Esophagus (tissue), 2 donors: ENCODE data around the gene MEF2A. TPM values are rescaled to one million over a fixed set of nuclear protein-coding genes. Genes with fewer than 3 reads are reported as not detected.

Source experiments
- H3K27ac ChIP-seq, 2 donors: one replicate each; pipeline ENCODE4 v1.5.1; 2013; ENCODE audit warnings: low read depth in 2 of 2, mild to moderate bottlenecking in 2 of 2, inconsistent platforms in 1 of 2, low read length in 1 of 2, moderate library complexity in 1 of 2
- H3K27me3 ChIP-seq, 2 donors: one replicate each; pipeline ENCODE4 v1.6.1; 2013; ENCODE audit warnings: low read length in 2 of 2, control low read depth in 1 of 2, mild to moderate bottlenecking in 1 of 2; ENCODE audit not compliant: insufficient read depth in 2 of 2, control insufficient read depth in 1 of 2
- H3K36me3 ChIP-seq, 2 donors: one replicate each; pipeline ENCODE4 v1.6.1; 2013; ENCODE audit warnings: low read length in 1 of 2; ENCODE audit not compliant: control insufficient read depth in 2 of 2, insufficient read depth in 2 of 2
- H3K4me1 ChIP-seq, 2 donors: one replicate each; pipeline ENCODE4 v1.6.1; 2013; ENCODE audit warnings: low read length in 1 of 2; ENCODE audit not compliant: control insufficient read depth in 2 of 2, insufficient read depth in 2 of 2
- H3K4me3 ChIP-seq, 2 donors: one replicate each; pipeline ENCODE4 v1.5.1; 2013; ENCODE audit warnings: low read length in 2 of 2, mild to moderate bottlenecking in 2 of 2, low read depth in 1 of 2, moderate library complexity in 1 of 2
- H3K9me3 ChIP-seq, 2 donors: one replicate each; pipeline ENCODE4 v1.6.1; 2013; ENCODE audit warnings: mild to moderate bottlenecking in 2 of 2, low read depth in 1 of 2, low read length in 1 of 2, moderate library complexity in 1 of 2; ENCODE audit not compliant: control insufficient read depth in 2 of 2, insufficient read depth in 1 of 2
- WGBS, 2 donors: extraction: QIAGEN DNeasy Blood & Tissue Kit; methylation state at CpG; one replicate each; pipeline ENCODE4 v1.1.7; 2013; 5-methylcytosine and 5-hydroxymethylcytosine counted together
- polyA plus RNA-seq, 2 donors: library from polyadenylated mRNA; stranded (reverse); fragments of 200-250 nt; gene quantifications; one replicate each; pipeline ENCODE4 v1.2.3, GENCODE V29; 2013
- donor health status: healthy with polysubstance abuse.
- donor health status: Bipolar disorder and iron deficiency.

Gene MEF2A
- polyA plus RNA-seq, 2 donors = 7.5 to 8.6 TPM

DNA sequence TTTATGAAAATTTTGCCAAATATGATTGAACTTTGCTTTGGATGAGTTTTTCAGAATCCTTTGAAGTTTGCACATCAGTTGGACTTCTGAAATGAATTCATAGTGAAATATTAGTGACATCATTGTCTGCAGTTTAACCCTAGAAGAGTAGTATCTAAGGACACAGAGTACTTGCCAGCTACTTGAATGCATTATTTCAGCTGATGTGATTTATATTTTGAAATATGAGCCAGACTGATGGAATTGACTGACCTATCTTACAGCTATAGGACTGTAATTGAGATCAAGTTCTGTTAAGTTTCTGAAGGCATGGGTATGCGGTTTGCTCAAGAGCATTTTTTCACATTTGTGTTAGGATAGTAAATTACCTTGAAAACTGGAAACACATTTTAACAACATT lies 116.2 kb downstream of the MEF2A start:
- Histone ChIP-seq H3K27me3 (no peaks in the 10 kb centered on the region), H3K27ac (no peak overlapping the region), H3K9me3 (no peaks in the 10 kb centered on the region), H3K4me1 (no peaks in the 10 kb centered on the region), H3K36me3 (no peaks in the 10 kb centered on the region), H3K4me3 (no peak overlapping the region)
- 89 to 93% methylated on average over 1 of the region's 1 CpG for WGBS, 2 donors

DNA sequence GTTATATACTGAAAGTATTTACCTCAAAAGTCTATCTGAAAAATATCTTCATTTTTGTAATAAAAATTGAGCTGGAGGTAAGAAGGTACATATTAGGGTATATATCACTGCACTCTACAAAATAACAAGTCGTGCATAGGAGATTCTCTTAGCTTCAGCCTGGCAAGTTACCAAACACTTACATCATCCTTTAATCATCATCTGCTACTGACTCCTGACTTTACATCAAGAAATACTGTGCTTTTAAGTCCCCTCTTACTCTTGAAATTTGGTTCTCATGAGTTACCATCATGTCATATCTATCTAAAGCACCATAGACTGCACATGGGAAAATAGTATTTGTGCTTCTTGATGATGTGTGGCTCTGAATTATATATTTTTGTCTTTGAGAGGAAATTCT lies 116.7 kb downstream of the MEF2A start:
- H3K27me3 ChIP-seq = no peaks in the 10 kb centered on the region
- no peak overlapping the region for H3K27ac ChIP-seq
- H3K36me3 ChIP-seq = no peaks in the 10 kb centered on the region
- no peaks in the 10 kb centered on the region for H3K9me3 ChIP-seq
- no peak overlapping the region for H3K4me3 ChIP-seq
- WGBS, 2 donors = 2 to 61% methylated on average over 1 of the region's 1 CpG
- no peaks in the 10 kb centered on the region for H3K4me1 ChIP-seq

DNA sequence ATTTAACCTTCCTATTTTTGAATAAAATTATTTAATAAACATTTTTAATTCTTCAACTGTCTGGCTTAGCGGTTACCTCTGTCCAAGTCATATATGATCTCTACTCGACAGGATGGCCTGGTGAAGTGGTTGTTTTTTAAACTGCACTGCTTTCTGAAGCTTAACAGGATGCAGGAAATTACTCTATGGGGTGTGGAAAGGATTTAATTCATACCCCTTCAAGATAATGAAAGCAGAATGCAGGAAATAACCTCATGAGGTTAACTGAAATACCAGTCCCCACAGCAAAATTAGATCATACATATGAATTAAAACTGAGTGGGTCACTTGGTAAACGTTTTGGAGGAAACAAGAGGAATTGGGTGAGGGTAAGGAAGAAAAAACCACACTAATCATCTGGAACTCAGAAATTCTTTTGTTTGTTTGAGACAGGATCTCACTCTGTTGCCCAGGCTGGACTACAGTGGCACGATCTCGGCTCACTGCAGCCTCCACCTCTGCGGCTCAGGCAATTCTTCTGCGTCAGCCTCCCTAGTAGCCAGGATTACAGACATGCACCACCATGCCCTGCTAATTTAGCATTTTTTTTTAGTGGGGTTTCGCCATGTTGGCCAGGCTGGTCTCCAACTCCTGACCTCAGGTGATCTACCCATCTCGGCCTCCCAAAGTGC lies 117.4 kb downstream of the MEF2A start:
- no peak overlapping the region for H3K4me3 ChIP-seq
- no peaks in the 10 kb centered on the region for H3K4me1 ChIP-seq
- no peaks in the 10 kb centered on the region for H3K36me3 ChIP-seq
- WGBS, 2 donors = 80 to 83% methylated on average over 9 of the region's 9 CpGs
- no peaks in the 10 kb centered on the region for H3K27me3 ChIP-seq
- H3K27ac ChIP-seq = peak overlapping the region in 1 of 2 donors; percentile 1
- H3K9me3 ChIP-seq = no peaks in the 10 kb centered on the region

GRCh38 chr15:99686290-99686689 lies 120.5 kb downstream of the MEF2A start:
- no peak overlapping the region for H3K27ac ChIP-seq
- no peaks in the 10 kb centered on the region for H3K9me3 ChIP-seq
- H3K27me3 ChIP-seq = no peaks in the 10 kb centered on the region
- 97 to 100% methylated on average over 1 of the region's 1 CpG for WGBS, 2 donors
- no peaks in the 10 kb centered on the region for H3K36me3 ChIP-seq
- H3K4me1 ChIP-seq = no peaks in the 10 kb centered on the region
- H3K4me3 ChIP-seq = no peak overlapping the region

DNA sequence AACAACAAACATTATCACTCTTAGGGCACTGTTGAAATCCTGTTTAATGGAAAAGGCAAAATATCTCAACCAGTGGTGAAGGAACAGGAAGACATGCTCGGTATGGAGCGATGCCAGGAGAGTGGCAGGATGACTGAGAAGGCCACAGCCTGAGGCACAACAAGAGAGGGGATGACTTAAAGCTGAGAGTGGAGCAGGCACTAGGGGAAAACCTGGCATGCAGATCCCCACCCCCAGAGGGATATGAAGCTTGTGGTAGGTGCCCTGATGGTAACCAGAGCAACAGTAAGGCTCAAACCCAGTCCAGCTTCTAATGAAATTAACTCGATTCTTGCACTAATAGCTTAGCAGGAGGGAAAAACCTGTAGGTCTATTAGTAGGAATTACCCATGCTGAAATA lies 127.0 kb downstream of the MEF2A start:
- Histone ChIP-seq H3K9me3 (no peaks in the 10 kb centered on the region), H3K36me3 (peaks cover 3 to 4% of the 10 kb centered on the region in 2 donors), H3K27me3 (no peaks in the 10 kb centered on the region), H3K27ac (no peak overlapping the region), H3K4me1 (no peaks in the 10 kb centered on the region), H3K4me3 (no peak overlapping the region)
- WGBS, 2 donors = 88 to 91% methylated on average over 3 of the region's 3 CpGs

- no peaks in the 10 kb centered on the region for H3K27me3 ChIP-seq
- peaks cover 3 to 4% of the 10 kb centered on the region in 2 donors for H3K36me3 ChIP-seq
- no peak overlapping the region for H3K4me3 ChIP-seq
- 81 to 85% methylated on average over 2 of the region's 2 CpGs for WGBS, 2 donors
- H3K9me3 ChIP-seq = no peaks in the 10 kb centered on the region
- H3K27ac ChIP-seq = no peak overlapping the region
- H3K4me1 ChIP-seq = no peaks in the 10 kb centered on the region
These were observed 130.3 kb downstream of the MEF2A start for GRCh38 chr15:99696096-99696495.

DNA sequence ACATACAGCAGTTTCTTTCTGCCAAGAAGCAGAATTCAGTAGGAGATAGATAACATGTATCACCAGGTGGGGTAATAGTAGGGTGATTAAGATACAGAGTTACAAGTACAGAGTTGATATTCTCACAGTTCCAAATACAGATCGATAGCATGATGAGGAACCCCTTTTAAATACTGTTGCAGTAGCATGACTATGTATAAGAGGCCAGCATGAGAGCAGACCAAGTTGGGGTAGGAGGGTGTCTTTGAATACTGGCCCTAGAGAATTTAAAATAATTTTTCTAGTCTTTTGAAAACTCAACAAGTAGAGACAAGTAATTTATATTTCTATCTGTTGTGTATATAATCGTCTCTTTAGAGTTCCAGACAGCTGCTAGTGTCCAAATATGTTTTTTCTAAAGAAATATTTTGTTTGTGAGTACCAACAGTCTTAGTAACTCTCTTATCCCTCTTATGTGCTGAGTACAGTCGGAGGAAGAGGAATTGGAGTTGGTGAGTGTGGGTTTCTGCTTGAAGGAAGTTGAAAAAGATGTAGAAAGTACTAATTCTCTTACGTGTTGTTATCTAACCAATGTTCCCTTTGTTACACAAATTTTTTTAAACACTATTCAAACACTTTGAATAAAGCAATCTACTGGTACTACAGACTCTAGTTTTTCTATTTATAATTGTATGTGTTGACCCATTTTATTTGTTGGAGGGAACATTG lies 137.3 kb downstream of the MEF2A start:
- H3K4me1 ChIP-seq = no peaks in the 10 kb centered on the region
- no peaks in the 10 kb centered on the region for H3K9me3 ChIP-seq
- no peaks in the 10 kb centered on the region for H3K36me3 ChIP-seq
- no peak overlapping the region for H3K4me3 ChIP-seq
- H3K27me3 ChIP-seq = no peaks in the 10 kb centered on the region
- WGBS, 2 donors = 29 to 35% methylated on average over 4 of the region's 4 CpGs
- H3K27ac ChIP-seq = peak overlapping the region in 1 of 2 donors; percentile 47

- 11 to 12% methylated on average over 7 of the region's 7 CpGs for whole genome bisulfite sequencing, 2 donors
These were observed 138.0 kb downstream of the MEF2A start for GRCh38 chr15:99703603-99704443.

DNA sequence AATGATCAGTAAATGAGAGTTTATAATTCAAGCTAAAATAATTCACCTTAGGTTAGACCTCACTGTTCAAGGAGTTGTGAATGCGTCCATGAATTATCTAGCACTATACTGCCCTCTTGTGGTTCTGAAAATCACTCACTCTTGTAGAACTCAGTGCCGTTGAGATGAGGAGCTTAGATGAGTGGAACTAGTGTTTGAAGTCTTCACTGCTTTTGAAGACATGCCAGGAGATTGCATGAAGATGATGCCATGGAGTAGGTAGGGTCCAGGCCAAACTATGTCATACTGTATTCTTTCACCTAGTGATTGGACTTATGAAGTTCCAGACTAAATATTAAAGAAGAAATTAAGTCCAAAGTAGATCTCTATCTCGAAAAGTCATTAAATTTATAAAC lies 138.7 kb downstream of the MEF2A start:
- Histone ChIP-seq H3K4me3 (no peak overlapping the region), H3K4me1 (peaks cover 3 to 4% of the 10 kb centered on the region in 2 donors), H3K27me3 (no peaks in the 10 kb centered on the region), H3K9me3 (no peaks in the 10 kb centered on the region), H3K36me3 (no peaks in the 10 kb centered on the region), H3K27ac (no peak overlapping the region)
- 29 to 30% methylated on average over 3 of the region's 3 CpGs for WGBS, 2 donors

More at GRCh38 chr15:99703603-99704443, 138.0 kb downstream of the MEF2A start:
- H3K27ac ChIP-seq = peak overlapping the region in 1 of 2 donors; percentile 46
- H3K9me3 ChIP-seq = no peaks in the 10 kb centered on the region
- no peaks in the 10 kb centered on the region for H3K4me1 ChIP-seq
- no peaks in the 10 kb centered on the region for H3K36me3 ChIP-seq
- no peak overlapping the region for H3K4me3 ChIP-seq
- H3K27me3 ChIP-seq = no peaks in the 10 kb centered on the region
